ENCODE data around the gene PIP5K1B. TPM values are rescaled to one million over a fixed set of nuclear protein-coding genes. Genes with fewer than 3 reads are reported as not detected.

PIP5K1B gene
- total RNA-seq, 1 experiment from 2014 or later: 0.20 TPM

GRCh38 chr9:69030851-69031645 lies 326.0 kb downstream of the PIP5K1B start:
- RAD21 ChIA-PET (ENCODE audit: low non-redundant PET in 1 of 2, low total read pairs in 2 of 2, uncharacterized antibody in 2 of 2, unreplicated experiment in 2 of 2): no interaction called here
- POLR2A ChIA-PET: no interaction called here
- CTCF ChIA-PET: no interaction called here
- peaks cover 2% of the 10 kb centered on the region for H3K79me2 ChIP-seq (ENCODE audit: insufficient read depth, low read length)
- H3K9ac ChIP-seq (ENCODE audit: low read length): no peak overlapping the region
- H3K27me3 ChIP-seq (ENCODE audit: insufficient read depth, low read length): no peaks in the 10 kb centered on the region
- no peaks in the 10 kb centered on the region for H4K20me1 ChIP-seq (ENCODE audit: insufficient read depth)
- ATAC-seq: no peak
- H3K36me3 ChIP-seq (ENCODE audit: control insufficient read depth in 1 of 2, insufficient read depth in 2 of 2, low read length in 2 of 2): no peaks in the 10 kb centered on the region
- TF ChIP-seq CBX3 (IDR thresholded peaks at IDR 0.05; ENCODE audit: low read depth) (no peak), YY1 (IDR thresholded peaks at IDR 0.05; ENCODE audit: extremely low read depth, insufficient replicate concordance, low read depth, low read length) (no peak)
- H3K27ac ChIP-seq (ENCODE audit: low read depth, low read length): no peak overlapping the region
- no peak overlapping the region for H3K4me2 ChIP-seq (ENCODE audit: low read length)
- no peak for DNase-seq (ENCODE audit: low read depth, low spot score)
- H3K4me1 ChIP-seq (ENCODE audit: control insufficient read depth in 1 of 2, insufficient read depth in 2 of 2, low read length in 2 of 2): peaks cover 0 to 7% of the 10 kb centered on the region in 2 experiments; a peak in 1 of 4 replicates
- intact Hi-C loops (cut with micrococcal nuclease): loop anchor here (10.0 kb wide), 2 partner anchors 94 to 294 kb away; partner anchors contain the start of gene ENTREP1
- BruUV-seq (replicated peaks): no TSS peak
- H3K9me2 ChIP-seq (ENCODE audit: insufficient read depth): no peaks in the 10 kb centered on the region
- H2AFZ ChIP-seq (ENCODE audit: low read depth, low read length, poor library complexity, severe bottlenecking): no peak overlapping the region
- no peak overlapping the region for H3K4me3 ChIP-seq (replicated peaks in 1 of 2; ENCODE audit: low read depth in 1 of 2, low read length in 2 of 2)
- H3K9me3 ChIP-seq (ENCODE audit: control insufficient read depth in 1 of 2, insufficient read depth in 1 of 2, low read depth in 1 of 2, low read length in 2 of 2): peaks cover 0 to 4% of the 10 kb centered on the region in 2 experiments; a peak in 2 of 4 replicates

DNA sequence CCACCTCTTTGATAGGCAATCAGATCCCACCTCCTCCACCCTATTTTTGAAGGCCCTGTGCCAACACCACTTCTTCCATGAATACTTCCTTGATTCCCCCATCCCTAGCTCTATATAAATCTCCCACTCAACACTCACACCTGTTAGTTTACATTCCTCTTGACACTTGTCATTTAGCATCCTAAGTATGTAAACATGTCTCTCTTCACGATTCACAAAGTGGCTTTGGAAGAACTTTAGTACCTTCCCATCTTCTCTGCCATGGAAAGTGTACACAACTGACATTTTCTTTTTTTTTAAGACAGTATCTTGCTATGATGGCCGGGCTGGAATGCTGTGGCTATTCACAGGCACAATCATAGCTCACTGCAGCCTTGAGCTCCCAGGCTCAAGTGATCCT lies 329.0 kb downstream of the PIP5K1B start:
- intact Hi-C loops (cut with micrococcal nuclease): loop anchor here (10.0 kb wide), 2 partner anchors 91 to 291 kb away; partner anchors contain the start of gene ENTREP1
- DNase-seq (ENCODE audit: low read depth, low spot score): no peak
- H3K9ac ChIP-seq (ENCODE audit: low read length): no peak overlapping the region
- TF ChIP-seq RAD21 (IDR thresholded peaks at IDR 0.05; ENCODE audit: low read depth): no peak
- TF ChIP-seq, protein P1, sequence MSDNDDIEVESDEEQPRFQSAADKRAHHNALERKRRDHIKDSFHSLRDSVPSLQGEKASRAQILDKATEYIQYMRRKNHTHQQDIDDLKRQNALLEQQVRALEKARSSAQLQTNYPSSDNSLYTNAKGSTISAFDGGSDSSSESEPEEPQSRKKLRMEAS (IDR thresholded peaks at IDR 0.05): no peak
- no peak for TF ChIP-seq JUND (IDR thresholded peaks at IDR 0.05)
- no peak for TF ChIP-seq ZNF274 (IDR thresholded peaks at IDR 0.05; ENCODE audit: low read depth, low read length)
- no peak for TF ChIP-seq EZH2 (IDR thresholded peaks at IDR 0.05)
- no peak for TF ChIP-seq SP1 (IDR thresholded peaks at IDR 0.05; ENCODE audit: low read depth)
- TF ChIP-seq POLR2AphosphoS5 (IDR thresholded peaks at IDR 0.05; ENCODE audit: low read depth, low read length): no peak
- TF ChIP-seq, protein P2, sequence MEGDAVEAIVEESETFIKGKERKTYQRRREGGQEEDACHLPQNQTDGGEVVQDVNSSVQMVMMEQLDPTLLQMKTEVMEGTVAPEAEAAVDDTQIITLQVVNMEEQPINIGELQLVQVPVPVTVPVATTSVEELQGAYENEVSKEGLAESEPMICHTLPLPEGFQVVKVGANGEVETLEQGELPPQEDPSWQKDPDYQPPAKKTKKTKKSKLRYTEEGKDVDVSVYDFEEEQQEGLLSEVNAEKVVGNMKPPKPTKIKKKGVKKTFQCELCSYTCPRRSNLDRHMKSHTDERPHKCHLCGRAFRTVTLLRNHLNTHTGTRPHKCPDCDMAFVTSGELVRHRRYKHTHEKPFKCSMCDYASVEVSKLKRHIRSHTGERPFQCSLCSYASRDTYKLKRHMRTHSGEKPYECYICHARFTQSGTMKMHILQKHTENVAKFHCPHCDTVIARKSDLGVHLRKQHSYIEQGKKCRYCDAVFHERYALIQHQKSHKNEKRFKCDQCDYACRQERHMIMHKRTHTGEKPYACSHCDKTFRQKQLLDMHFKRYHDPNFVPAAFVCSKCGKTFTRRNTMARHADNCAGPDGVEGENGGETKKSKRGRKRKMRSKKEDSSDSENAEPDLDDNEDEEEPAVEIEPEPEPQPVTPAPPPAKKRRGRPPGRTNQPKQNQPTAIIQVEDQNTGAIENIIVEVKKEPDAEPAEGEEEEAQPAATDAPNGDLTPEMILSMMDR (IDR thresholded peaks at IDR 0.05 in 2 of 3, conservative IDR thresholded peaks at IDR 0.05 in 1 of 3; ENCODE audit: borderline replicate concordance in 1 of 3, insufficient read depth in 1 of 3, low read depth in 2 of 3, low read length in 2 of 3): no peak
- no peak for TF ChIP-seq SRF (IDR thresholded peaks at IDR 0.05; ENCODE audit: low read depth)
- TF ChIP-seq POLR2A (IDR thresholded peaks at IDR 0.05; ENCODE audit: borderline replicate concordance, extremely low read depth, insufficient read depth, insufficient read length): no peak
- peaks cover 0 to 11% of the 10 kb centered on the region in 2 experiments; a peak in 2 of 4 replicates for H3K4me1 ChIP-seq (ENCODE audit: control insufficient read depth in 1 of 2, insufficient read depth in 2 of 2, low read length in 2 of 2)
- H3K9me2 ChIP-seq (ENCODE audit: insufficient read depth): no peaks in the 10 kb centered on the region
- no peaks in the 10 kb centered on the region for H4K20me1 ChIP-seq (ENCODE audit: insufficient read depth)
- H3K27me3 ChIP-seq (ENCODE audit: insufficient read depth, low read length): no peaks in the 10 kb centered on the region
- ATAC-seq: no peak
- H3K36me3 ChIP-seq (ENCODE audit: control insufficient read depth in 1 of 2, insufficient read depth in 2 of 2, low read length in 2 of 2): no peaks in the 10 kb centered on the region
- RAD21 ChIA-PET (ENCODE audit: low non-redundant PET in 1 of 2, low total read pairs in 2 of 2, uncharacterized antibody in 2 of 2, unreplicated experiment in 2 of 2): no interaction called here
- peaks cover 0 to 4% of the 10 kb centered on the region in 2 experiments; a peak in 2 of 4 replicates for H3K9me3 ChIP-seq (ENCODE audit: control insufficient read depth in 1 of 2, insufficient read depth in 1 of 2, low read depth in 1 of 2, low read length in 2 of 2)
- CTCF ChIA-PET: interaction anchor here (1.4 kb wide), 1 partner anchor 466 kb away, joined by 3 read pairs; no protein-coding TSS in a partner anchor
- no peak overlapping the region for H2AFZ ChIP-seq (ENCODE audit: low read depth, low read length, poor library complexity, severe bottlenecking)
- H3K79me2 ChIP-seq (ENCODE audit: insufficient read depth, low read length): peaks cover 32% of the 10 kb centered on the region
- BruUV-seq (replicated peaks): no TSS peak
- no peak overlapping the region for H3K4me3 ChIP-seq (replicated peaks in 1 of 2; ENCODE audit: low read depth in 1 of 2, low read length in 2 of 2)
- POLR2A ChIA-PET: no interaction called here
- no peak overlapping the region for H3K27ac ChIP-seq (ENCODE audit: low read depth, low read length)
- H3K4me2 ChIP-seq (ENCODE audit: low read length): no peak overlapping the region

All from HCT116 (cell line).